ENCODE measurements around the gene ARTN.

ARTN gene

GRCh38 chr1:43925846-43926245, 7.8 kb upstream of the ARTN start:
- DNase-seq (ENCODE audit: low spot score), result no peak

DNA sequence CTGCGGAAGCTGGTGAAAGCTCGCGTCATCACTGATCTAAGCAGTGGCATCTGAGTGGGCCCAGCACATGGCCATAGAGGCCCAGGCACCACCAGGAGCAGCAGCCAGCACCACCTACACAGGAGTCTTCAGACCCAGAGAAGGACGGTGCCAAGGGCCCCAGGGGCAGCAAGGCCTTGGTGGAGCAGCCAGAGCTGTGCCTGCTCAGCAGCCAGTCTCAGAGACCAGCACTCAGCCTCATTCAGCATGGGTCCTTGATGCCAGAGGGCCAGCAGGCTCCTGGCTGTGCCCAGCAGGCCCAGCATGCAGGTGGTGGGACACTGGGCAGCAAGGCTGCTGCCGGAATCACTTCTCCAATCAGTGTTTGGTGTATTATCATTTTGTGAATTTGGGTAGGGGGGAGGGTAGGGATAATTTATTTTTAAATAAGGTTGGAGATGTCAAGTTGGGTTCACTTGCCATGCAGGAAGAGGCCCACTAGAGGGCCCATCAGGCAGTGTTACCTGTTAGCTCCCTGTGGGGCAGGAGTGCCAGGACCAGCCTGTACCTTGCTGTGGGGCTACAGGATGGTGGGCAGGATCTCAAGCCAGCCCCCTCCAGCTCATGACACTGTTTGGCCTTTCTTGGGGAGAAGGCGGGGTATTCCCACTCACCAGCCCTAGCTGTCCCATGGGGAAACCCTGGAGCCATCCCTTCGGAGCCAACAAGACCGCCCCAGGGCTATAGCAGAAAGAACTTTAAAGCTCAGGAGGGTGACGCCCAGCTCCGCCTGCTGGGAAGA, 3.2 kb upstream of the ARTN start:
- no peak for DNase-seq (ENCODE audit: low spot score)

GRCh38 chr1:43930949-43931275, 2.7 kb upstream of the ARTN start:
- DNase-seq (ENCODE audit: low spot score), result no peak

GRCh38 chr1:43931711-43932660, 1.6 kb upstream of the ARTN start:
- DNase-seq (ENCODE audit: low spot score), result no peak

DNA sequence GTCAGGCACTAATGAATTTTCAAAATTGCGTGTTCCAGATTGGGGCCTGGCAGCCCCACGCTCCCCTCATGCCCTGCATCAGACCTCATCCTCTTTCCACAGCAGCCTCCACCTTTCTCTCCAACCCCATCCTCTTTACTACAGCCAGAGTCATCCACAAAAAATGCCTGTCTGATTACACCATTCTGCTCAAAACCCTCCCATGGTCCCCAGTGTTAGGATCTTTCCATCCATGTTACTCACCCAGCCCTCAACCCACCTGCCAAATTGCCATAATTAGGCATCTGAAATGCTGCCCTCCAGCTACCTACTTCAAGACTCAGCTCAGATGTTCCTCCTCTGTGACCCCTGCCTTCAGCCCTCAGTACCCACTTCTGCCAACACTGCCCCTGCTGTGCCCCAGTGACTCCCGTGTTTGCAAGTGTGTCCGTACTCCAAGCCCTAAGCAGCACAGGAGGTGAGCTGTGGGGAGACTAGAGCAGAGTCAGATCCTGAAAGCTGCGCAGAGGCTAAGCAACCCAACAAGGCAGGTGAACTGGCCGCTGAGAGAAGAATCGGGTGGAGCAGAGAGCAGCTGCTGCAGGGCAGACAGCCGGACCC, 715 bp upstream of the ARTN start:
- no peak for DNase-seq (ENCODE audit: low spot score)

GRCh38 chr1:43934101-43934985, 742 bp downstream of the ARTN start:
- peak; percentile 51 for DNase-seq (ENCODE audit: low spot score)

DNA sequence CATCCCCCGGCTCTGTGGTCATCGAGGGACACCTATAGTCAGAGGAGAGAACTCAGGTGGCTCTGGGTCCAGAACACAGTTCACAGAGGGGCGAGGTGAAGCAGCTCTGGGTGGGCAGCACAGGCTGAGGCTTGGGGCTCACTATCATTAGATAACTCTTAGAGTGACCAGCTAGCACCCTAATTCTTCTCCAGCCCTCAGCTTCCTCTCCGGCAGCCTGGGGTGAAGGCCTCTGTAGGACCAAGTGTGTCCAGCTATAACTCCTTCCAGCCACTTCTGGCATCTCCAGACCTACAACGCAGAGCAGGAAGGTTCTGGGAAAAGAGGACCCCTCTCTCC, 1.4 kb downstream of the ARTN start:
- no peak for DNase-seq (ENCODE audit: low spot score)

DNA sequence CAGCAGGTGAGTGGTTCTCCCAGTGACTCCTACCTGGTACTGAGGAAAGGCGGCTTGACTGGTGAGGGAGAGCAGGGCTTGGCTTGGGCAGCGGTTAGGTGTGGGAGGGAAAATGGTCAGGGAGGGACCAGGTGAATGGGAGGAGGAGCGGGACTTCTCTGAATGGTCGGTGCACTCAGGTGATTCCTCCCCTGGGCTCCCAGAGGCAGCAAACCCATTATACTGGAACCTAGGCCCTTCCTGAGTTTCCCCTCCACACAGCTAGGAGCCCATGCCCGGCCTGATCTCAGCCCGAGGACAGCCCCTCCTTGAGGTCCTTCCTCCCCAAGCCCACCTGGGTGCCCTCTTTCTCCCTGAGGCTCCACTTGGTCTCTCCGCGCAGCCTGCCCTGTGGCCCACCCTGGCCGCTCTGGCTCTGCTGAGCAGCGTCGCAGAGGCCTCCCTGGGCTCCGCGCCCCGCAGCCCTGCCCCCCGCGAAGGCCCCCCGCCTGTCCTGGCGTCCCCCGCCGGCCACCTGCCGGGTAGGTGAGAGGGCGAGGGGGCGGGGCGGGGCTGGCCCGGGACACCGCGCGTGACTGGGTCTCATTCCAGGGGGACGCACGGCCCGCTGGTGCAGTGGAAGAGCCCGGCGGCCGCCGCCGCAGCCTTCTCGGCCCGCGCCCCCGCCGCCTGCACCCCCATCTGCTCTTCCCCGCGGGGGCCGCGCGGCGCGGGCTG, 2.3 kb downstream of the ARTN start:
- DNase-seq (ENCODE audit: low spot score), result no peak

DNA sequence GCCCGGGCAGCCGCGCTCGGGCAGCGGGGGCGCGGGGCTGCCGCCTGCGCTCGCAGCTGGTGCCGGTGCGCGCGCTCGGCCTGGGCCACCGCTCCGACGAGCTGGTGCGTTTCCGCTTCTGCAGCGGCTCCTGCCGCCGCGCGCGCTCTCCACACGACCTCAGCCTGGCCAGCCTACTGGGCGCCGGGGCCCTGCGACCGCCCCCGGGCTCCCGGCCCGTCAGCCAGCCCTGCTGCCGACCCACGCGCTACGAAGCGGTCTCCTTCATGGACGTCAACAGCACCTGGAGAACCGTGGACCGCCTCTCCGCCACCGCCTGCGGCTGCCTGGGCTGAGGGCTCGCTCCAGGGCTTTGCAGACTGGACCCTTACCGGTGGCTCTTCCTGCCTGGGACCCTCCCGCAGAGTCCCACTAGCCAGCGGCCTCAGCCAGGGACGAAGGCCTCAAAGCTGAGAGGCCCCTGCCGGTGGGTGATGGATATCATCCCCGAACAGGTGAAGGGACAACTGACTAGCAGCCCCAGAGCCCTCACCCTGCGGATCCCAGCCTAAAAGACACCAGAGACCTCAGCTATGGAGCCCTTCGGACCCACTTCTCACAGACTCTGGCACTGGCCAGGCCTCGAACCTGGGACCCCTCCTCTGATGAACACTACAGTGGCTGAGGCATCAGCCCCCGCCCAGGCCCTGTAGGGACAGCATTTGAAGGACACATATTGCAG, 3.0 kb downstream of the ARTN start:
- no peak for DNase-seq (ENCODE audit: low spot score)

- DNase-seq (ENCODE audit: low spot score), result no peak
These were observed 3.7 kb downstream of the ARTN start for GRCh38 chr1:43937179-43937865.

DNA sequence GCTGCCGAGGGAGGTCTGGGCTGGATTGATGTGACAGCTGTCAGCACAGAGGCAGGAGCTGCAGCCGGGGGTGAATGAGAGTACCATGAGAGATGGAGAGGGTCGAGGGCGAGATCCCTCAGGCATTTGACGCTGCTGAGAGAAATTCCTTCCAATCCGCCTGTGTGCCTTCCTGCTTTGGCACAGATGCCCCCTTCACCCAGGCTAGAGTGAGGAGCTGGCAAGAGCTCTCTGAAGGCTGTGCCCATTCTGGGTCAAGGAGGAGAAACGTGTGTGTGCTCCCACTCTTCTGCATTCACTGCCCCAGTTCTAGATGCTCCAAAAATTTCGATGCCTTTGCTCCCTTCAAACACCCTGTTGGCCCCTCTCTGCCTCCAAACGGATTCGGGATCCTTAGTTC, 4.8 kb downstream of the ARTN start:
- DNase-seq (ENCODE audit: low spot score), result no peak

GRCh38 chr1:43938892-43939587, 5.4 kb downstream of the ARTN start:
- peak; percentile 48 for DNase-seq (ENCODE audit: low spot score)

- DNase-seq (ENCODE audit: low spot score), result no peak
These were observed 8.8 kb downstream of the ARTN start for GRCh38 chr1:43942411-43942810.

DNA sequence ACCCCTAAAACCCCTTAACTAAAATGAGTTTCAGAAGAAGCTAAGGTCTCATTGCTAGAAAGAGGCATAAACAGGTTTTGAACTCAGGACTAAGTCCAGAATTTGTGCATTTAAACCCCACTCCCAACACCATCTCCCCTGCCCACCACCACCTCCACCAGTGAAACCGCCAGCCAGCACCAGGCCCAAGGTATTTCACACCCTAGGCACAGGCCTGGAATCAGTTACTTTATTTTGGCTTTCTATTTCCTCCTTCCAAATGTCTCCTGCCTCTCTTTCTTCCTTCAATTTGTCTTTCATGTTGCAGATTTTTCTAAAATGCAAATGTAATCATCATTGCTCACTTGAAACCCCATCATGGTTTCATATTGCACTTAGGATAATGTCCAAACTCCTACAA, 11.3 kb downstream of the ARTN start:
- no peak for DNase-seq (ENCODE audit: low spot score)

- peak; percentile 33 for DNase-seq (ENCODE audit: low spot score)
These were observed 12.2 kb downstream of the ARTN start for GRCh38 chr1:43945674-43946235.

GRCh38 chr1:43946236-43947060, 12.8 kb downstream of the ARTN start, which contains the start of gene IPO13:
TSS of gene IPO13 (plus strand) at chr1:43946950. CDS start at chr1:43947601, 651 bp downstream.
- peak; percentile 96 for DNase-seq (ENCODE audit: low spot score)

- DNase-seq (ENCODE audit: low spot score), result no peak
These were observed 13.7 kb downstream of the ARTN start for GRCh38 chr1:43947061-43947873.
